Activated T-helper 1 cell treated with anti-CD3 and anti-CD28 coated beads, Interleukin-12 subunit alpha, Interleukin-12 subunit beta, Interleukin-2, Interleukin-4 antibody, amounts not matched to agents 30 ng/mL and 10 ng/mL and 1 ng/mL, durations not matched to agents 14 hours and 24 hours and 36 hours (primary cell): ENCODE measurements around the gene CRHR2. TPM values are rescaled to one million over a fixed set of nuclear protein-coding genes. Genes with fewer than 3 reads are reported as not detected.

Source experiments
- DNase-seq: peaks from one replicate; pipeline ENCODE4 v3.0.0; 2021; ENCODE audit warnings: low spot score
- H3K27ac Mint-ChIP-seq: one replicate; pipeline ENCODE4 v1.8.0; 2021; ENCODE audit warnings: mild to moderate bottlenecking, mixed read lengths
- H3K27me3 Mint-ChIP-seq: one replicate; pipeline ENCODE4 v1.8.0; 2022; ENCODE audit warnings: mild to moderate bottlenecking, moderate library complexity, mixed read lengths; ENCODE audit not compliant: insufficient read depth
- H3K36me3 Mint-ChIP-seq: one replicate; pipeline ENCODE4 v1.8.0; 2021; ENCODE audit warnings: low read depth, mixed read lengths
- H3K4me1 Mint-ChIP-seq: one replicate; pipeline ENCODE4 v1.8.0; 2021; ENCODE audit warnings: low read depth, mixed read lengths
- H3K4me3 Mint-ChIP-seq: one replicate; pipeline ENCODE4 v1.8.0; 2021; ENCODE audit warnings: mild to moderate bottlenecking, moderate library complexity, mixed read lengths
- H3K9me3 Mint-ChIP-seq: one replicate; pipeline ENCODE4 v1.8.0; 2021; ENCODE audit warnings: mixed read lengths
- intact Hi-C: fragments of 100-400 bp; cut with micrococcal nuclease; formaldehyde crosslinking; loops from one replicate; pipeline ENCODE4 v1.15.1; 2024
- total RNA-seq: library from RNA; stranded (reverse); gene quantifications from 2 replicates; pipeline ENCODE4 v1.2.3, GENCODE V29; 2022

Gene CRHR2
- total RNA-seq, 1 donor from 2014 or later: not detected

DNA sequence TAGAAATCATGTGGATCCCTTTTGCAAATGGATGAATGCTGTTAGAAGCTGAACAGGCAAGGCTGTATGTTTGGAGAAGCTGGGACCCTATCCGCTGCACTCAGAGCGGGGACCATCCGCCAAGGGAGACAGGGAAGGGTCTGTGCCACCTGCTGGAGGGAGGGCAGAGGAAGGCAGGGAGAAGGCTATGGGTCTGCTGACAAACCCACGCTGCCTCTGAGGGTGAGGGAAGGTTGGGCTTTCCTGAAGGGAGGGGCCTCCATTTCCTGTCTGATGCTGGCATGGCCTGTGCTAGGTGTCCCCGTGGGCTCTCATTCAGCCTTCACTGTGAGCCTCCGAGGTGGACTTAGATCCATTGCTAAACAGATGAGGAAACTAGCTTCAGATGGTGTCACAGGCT, 5.3 kb upstream of the CRHR2 start:
- no peaks in the 10 kb centered on the region for H3K9me3 Mint-ChIP-seq
- H3K27ac Mint-ChIP-seq: no peak overlapping the region
- peaks cover 30% of the 10 kb centered on the region for H3K27me3 Mint-ChIP-seq
- intact Hi-C loops: no loop called here
- peaks cover 10% of the 10 kb centered on the region for H3K4me1 Mint-ChIP-seq
- no peaks in the 10 kb centered on the region for H3K36me3 Mint-ChIP-seq
- H3K4me3 Mint-ChIP-seq: no peak overlapping the region
- no peak for DNase-seq

DNA sequence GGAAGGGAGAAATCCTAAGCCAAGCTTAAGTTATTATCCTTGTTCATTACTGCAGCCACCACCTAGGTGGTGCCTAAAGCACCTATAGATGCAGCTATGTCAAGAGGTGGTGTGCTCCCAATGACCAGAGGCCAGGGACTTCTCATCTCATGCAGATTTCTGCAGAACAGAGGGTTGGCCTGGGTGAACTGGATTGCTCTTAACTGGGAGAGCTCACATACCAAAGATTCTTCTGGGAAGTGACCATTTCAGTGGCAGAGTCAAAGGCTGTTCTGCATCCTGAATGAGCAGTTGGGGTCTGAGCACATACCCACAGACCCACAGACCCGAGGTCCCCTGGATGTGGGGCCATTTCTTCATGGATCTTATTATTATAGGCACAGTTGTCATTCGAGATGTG, 2.1 kb upstream of the CRHR2 start:
- DNase-seq: no peak
- no peak overlapping the region for H3K4me3 Mint-ChIP-seq
- no peaks in the 10 kb centered on the region for H3K36me3 Mint-ChIP-seq
- H3K4me1 Mint-ChIP-seq: peaks cover 10% of the 10 kb centered on the region
- H3K27me3 Mint-ChIP-seq: peaks cover 53% of the 10 kb centered on the region
- intact Hi-C loops: no loop called here
- H3K9me3 Mint-ChIP-seq: no peaks in the 10 kb centered on the region
- no peak overlapping the region for H3K27ac Mint-ChIP-seq

- peaks cover 10% of the 10 kb centered on the region for H3K4me1 Mint-ChIP-seq
- no peak overlapping the region for H3K4me3 Mint-ChIP-seq
- intact Hi-C loops: loop anchor here (2.0 kb wide), 1 partner anchor 73 kb away; no protein-coding TSS in a partner anchor
- DNase-seq: no peak
- H3K36me3 Mint-ChIP-seq: no peaks in the 10 kb centered on the region
- no peak overlapping the region for H3K27ac Mint-ChIP-seq
- peaks cover 57% of the 10 kb centered on the region for H3K27me3 Mint-ChIP-seq
- no peaks in the 10 kb centered on the region for H3K9me3 Mint-ChIP-seq
Observed at GRCh38 chr7:30683816-30684215, 1.6 kb upstream of the CRHR2 start.

DNA sequence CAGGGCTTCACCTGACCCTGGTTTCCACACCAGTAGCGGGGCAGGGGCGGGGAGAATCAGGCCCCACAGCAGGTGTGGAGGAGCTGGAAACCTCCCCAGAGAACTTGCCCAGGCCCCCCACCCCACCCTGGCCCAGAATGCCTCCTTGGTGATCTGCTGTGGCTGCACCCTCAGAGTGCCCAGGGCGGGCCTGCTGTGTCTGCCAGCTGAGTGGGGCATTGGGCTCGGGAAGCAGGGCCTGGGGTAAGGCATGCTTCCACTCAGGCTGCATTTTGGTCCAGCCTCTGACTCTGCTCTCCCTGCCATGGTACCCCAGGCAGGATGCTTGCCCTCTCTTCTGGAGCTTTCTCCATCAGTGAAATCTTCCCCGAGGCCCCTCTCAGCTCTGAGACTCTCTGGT, 1.1 kb upstream of the CRHR2 start:
- intact Hi-C loops: loop anchor here (2.0 kb wide), 1 partner anchor 73 kb away; no protein-coding TSS in a partner anchor
- no peak for DNase-seq
- H3K27me3 Mint-ChIP-seq: peaks cover 61% of the 10 kb centered on the region
- H3K4me1 Mint-ChIP-seq: peaks cover 10% of the 10 kb centered on the region
- H3K27ac Mint-ChIP-seq: no peak overlapping the region
- no peak overlapping the region for H3K4me3 Mint-ChIP-seq
- no peaks in the 10 kb centered on the region for H3K36me3 Mint-ChIP-seq
- no peaks in the 10 kb centered on the region for H3K9me3 Mint-ChIP-seq

DNA sequence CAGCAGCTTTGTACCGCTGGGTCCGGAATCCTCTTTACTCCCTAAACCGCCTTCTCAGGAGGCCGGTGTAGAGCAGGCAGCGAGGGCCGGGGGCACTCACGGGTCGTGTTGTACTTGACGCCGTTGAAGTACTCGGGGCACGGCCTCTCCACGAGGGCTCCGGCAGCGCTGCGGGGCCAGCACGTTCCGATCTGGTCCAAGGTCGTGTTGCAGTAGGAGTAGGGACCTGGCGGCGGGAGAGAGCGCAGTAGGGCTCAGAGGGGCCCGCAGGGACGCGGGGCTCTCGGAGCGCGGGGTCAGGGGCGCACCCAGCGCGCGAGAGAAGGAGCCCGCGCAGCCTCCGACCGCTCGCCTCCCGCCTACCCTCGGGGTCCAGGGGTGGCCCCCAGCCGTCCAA, 443 bp downstream of the CRHR2 start:
- Mint-ChIP-seq H3K4me3 (peak overlapping the region; percentile 65), H3K4me1 (no peaks in the 10 kb centered on the region), H3K27ac (no peak overlapping the region), H3K36me3 (no peaks in the 10 kb centered on the region), H3K27me3 (peaks cover 64% of the 10 kb centered on the region), H3K9me3 (no peaks in the 10 kb centered on the region)
- no peak for DNase-seq
- intact Hi-C loops: loop anchor here (2.0 kb wide), 1 partner anchor 71 kb away; no protein-coding TSS in a partner anchor

- H3K4me3 Mint-ChIP-seq: peak overlapping the region; percentile 65
Observed at GRCh38 chr7:30681331-30681797, 892 bp downstream of the CRHR2 start.

GRCh38 chr7:30679664-30680063, 2.6 kb downstream of the CRHR2 start:
- Mint-ChIP-seq H3K4me3 (no peak overlapping the region), H3K9me3 (no peaks in the 10 kb centered on the region), H3K27me3 (peaks cover 61% of the 10 kb centered on the region), H3K4me1 (no peaks in the 10 kb centered on the region), H3K36me3 (no peaks in the 10 kb centered on the region), H3K27ac (no peak overlapping the region)
- no peak for DNase-seq
- intact Hi-C loops: no loop called here

More at GRCh38 chr7:30681331-30681797, 892 bp downstream of the CRHR2 start:
- H3K9me3 Mint-ChIP-seq: no peaks in the 10 kb centered on the region
- peaks cover 67% of the 10 kb centered on the region for H3K27me3 Mint-ChIP-seq
- H3K27ac Mint-ChIP-seq: no peak overlapping the region
- no peaks in the 10 kb centered on the region for H3K36me3 Mint-ChIP-seq
- DNase-seq: no peak
- intact Hi-C loops: no loop called here
- no peaks in the 10 kb centered on the region for H3K4me1 Mint-ChIP-seq

GRCh38 chr7:30678805-30679204, 3.5 kb downstream of the CRHR2 start:
- no peaks in the 10 kb centered on the region for H3K4me1 Mint-ChIP-seq
- no peak overlapping the region for H3K27ac Mint-ChIP-seq
- H3K9me3 Mint-ChIP-seq: no peaks in the 10 kb centered on the region
- H3K36me3 Mint-ChIP-seq: no peaks in the 10 kb centered on the region
- DNase-seq: no peak
- peaks cover 55% of the 10 kb centered on the region for H3K27me3 Mint-ChIP-seq
- no peak overlapping the region for H3K4me3 Mint-ChIP-seq
- intact Hi-C loops: no loop called here

DNA sequence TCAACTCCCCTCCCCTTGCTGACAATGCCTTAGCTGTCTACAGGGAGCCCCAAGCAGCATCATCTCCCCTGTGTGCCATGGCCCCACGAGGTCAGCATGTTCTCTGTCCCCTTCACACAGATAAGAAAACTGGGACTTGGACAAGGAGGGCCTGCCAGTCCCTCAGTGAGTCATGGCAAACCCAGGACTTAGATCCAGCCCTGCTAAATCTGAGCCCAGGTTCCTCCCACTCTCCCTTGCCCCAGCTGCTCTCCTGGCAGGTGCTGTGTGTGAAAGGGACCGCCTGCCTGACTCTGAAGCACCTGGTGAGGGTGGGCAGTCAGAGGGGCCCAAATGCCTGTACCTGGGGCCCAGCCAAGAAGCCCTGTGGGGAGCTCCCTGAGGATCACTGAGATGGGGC, 7.4 kb downstream of the CRHR2 start:
- no peak for DNase-seq
- Mint-ChIP-seq H3K4me3 (no peak overlapping the region), H3K4me1 (no peaks in the 10 kb centered on the region), H3K9me3 (no peaks in the 10 kb centered on the region), H3K36me3 (no peaks in the 10 kb centered on the region), H3K27ac (no peak overlapping the region), H3K27me3 (peaks cover 23% of the 10 kb centered on the region)
- intact Hi-C loops: no loop called here

- intact Hi-C loops: no loop called here
- Mint-ChIP-seq H3K27me3 (peaks cover 18% of the 10 kb centered on the region), H3K4me1 (no peaks in the 10 kb centered on the region), H3K4me3 (no peak overlapping the region), H3K9me3 (no peaks in the 10 kb centered on the region), H3K36me3 (no peaks in the 10 kb centered on the region), H3K27ac (no peak overlapping the region)
- DNase-seq: no peak
Observed at GRCh38 chr7:30674420-30674819, 7.8 kb downstream of the CRHR2 start.

GRCh38 chr7:30671793-30672465, 10.3 kb downstream of the CRHR2 start:
- Mint-ChIP-seq H3K27ac (no peak overlapping the region), H3K4me3 (no peak overlapping the region), H3K9me3 (no peaks in the 10 kb centered on the region), H3K27me3 (peaks cover 4% of the 10 kb centered on the region), H3K36me3 (no peaks in the 10 kb centered on the region), H3K4me1 (no peaks in the 10 kb centered on the region)
- DNase-seq: no peak
- intact Hi-C loops: no loop called here

GRCh38 chr7:30668102-30668501, 14.2 kb downstream of the CRHR2 start:
- H3K4me3 Mint-ChIP-seq: no peak overlapping the region
- no peaks in the 10 kb centered on the region for H3K9me3 Mint-ChIP-seq
- H3K27me3 Mint-ChIP-seq: no peaks in the 10 kb centered on the region
- intact Hi-C loops: no loop called here
- no peak overlapping the region for H3K27ac Mint-ChIP-seq
- no peaks in the 10 kb centered on the region for H3K4me1 Mint-ChIP-seq
- no peak for DNase-seq
- no peaks in the 10 kb centered on the region for H3K36me3 Mint-ChIP-seq

- Mint-ChIP-seq H3K36me3 (no peaks in the 10 kb centered on the region), H3K9me3 (no peaks in the 10 kb centered on the region), H3K4me3 (no peak overlapping the region), H3K4me1 (no peaks in the 10 kb centered on the region), H3K27ac (no peak overlapping the region), H3K27me3 (no peaks in the 10 kb centered on the region)
- DNase-seq: no peak
- intact Hi-C loops: no loop called here
Observed at GRCh38 chr7:30667172-30667571, 15.1 kb downstream of the CRHR2 start.

DNA sequence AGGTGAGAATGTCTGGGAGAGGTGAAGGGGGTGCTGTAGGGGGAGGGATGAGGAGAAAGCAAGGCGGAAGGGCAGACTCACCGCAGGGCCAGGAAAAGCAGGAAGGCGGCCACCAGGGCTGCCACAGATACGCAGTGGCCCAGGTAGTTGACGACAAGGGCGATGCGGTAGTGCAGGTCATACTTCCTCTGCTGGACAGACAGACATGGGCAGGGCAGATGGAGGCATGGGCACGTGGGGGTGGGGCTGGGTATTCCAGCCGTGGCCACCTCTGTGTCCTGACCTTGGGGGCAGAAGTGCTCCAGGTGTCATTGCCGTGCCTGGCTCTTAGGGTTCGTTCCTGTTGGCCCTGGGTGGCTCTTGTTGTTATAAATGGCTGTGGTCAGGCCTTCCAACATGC, 16.8 kb downstream of the CRHR2 start:
- H3K9me3 Mint-ChIP-seq: no peaks in the 10 kb centered on the region
- H3K4me1 Mint-ChIP-seq: no peaks in the 10 kb centered on the region
- no peaks in the 10 kb centered on the region for H3K36me3 Mint-ChIP-seq
- DNase-seq: no peak
- H3K27me3 Mint-ChIP-seq: peaks cover 2% of the 10 kb centered on the region
- no peak overlapping the region for H3K4me3 Mint-ChIP-seq
- intact Hi-C loops: no loop called here
- no peak overlapping the region for H3K27ac Mint-ChIP-seq
